HL-60 (cell line): ENCODE measurements around the gene PTPRN2.

Experiments
- CTCF ChIP-seq: IDR thresholded peaks from one replicate; pipeline ENCODE4 v1.5.1; 2011; ENCODE audit warnings: low read length, control low read depth, inconsistent platforms; ENCODE audit not compliant: insufficient read depth
- GABPA ChIP-seq: IDR thresholded peaks from 2 replicates; pipeline ENCODE4 v1.6.1; 2012; ENCODE audit warnings: low read depth
- POLR2AphosphoS5 ChIP-seq: IDR thresholded peaks from 2 replicates; pipeline ENCODE4 v1.6.1; 2012; ENCODE audit warnings: low read depth

DNA sequence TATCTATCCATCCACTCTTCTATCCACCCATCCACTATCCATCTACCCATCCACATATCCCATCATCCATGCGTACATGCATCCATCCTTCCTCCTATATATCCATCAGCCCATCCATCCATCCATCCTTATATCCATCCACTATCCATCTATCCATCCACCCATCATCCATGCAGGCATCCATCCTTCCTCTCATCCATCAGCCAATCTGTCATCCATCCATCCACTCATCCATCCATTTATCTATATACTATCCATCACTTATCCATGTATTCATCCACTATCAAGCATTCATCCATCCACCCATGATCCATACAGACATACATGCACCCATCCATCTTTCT, 765.0 kb downstream of the PTPRN2 start:
- TF ChIP-seq CTCF (no peak), GABPA (no peak), POLR2AphosphoS5 (no peak)
